Naive thymus-derived CD4-positive, alpha-beta T cell (primary cell): ENCODE measurements around the gene PADI1. TPM values are rescaled to one million over a fixed set of nuclear protein-coding genes. Genes with fewer than 3 reads are reported as not detected.

Experiments
- ATAC-seq: fragments of 150-1000 bp; cut with Tn5 transposase; 2 replicates; pipeline ENCODE4 v1.10.0; 2021; ENCODE audit warnings: mild to moderate bottlenecking, moderate library complexity
- CTCF ChIA-PET: fragments of 350-600 bp; sonication (Branson Sonifier 250); formaldehyde crosslinking; loops from one replicate; lab custom pipeline; 2021; ENCODE audit warnings: antibody characterized with exemption; lab: Charles Lee
- POLR2A ChIA-PET: fragments of 350-600 bp; sonication (Branson Sonifier 250); formaldehyde crosslinking; loops from one replicate; lab custom pipeline; 2021; ENCODE audit warnings: antibody characterized with exemption, inconsistent platforms; lab: Charles Lee
- DNase-seq, 9 donors: peaks; one replicate each; pipeline versions ENCODE4 v3.0.0 to v3.0.0-alpha.2; 2020 to 2022; ENCODE audit warnings: mixed read lengths in 1 of 9
- H3K27ac ChIP-seq: one replicate; pipeline ENCODE4 v1.7.0; 2013; ENCODE audit warnings: mild to moderate bottlenecking, low read depth, low read length, moderate library complexity
- H3K27me3 ChIP-seq, 2 donors: one replicate each; pipeline ENCODE4 v1.7.0; 2013; ENCODE audit warnings: low read length in 2 of 2, mild to moderate bottlenecking in 2 of 2, moderate library complexity in 2 of 2; ENCODE audit not compliant: control insufficient read depth in 2 of 2, insufficient read depth in 2 of 2
- H3K36me3 ChIP-seq, 3 experiments: 1 replicate in 2 of 3; 2 replicates in 1 of 3; pipeline ENCODE4 v1.7.0; 2013; ENCODE audit warnings: low read length in 3 of 3, mild to moderate bottlenecking in 3 of 3, moderate library complexity in 1 of 3; ENCODE audit not compliant: insufficient read depth in 3 of 3, control insufficient read depth in 2 of 3
- H3K4me1 ChIP-seq, 2 donors: one replicate each; pipeline ENCODE4 v1.7.0; 2013; ENCODE audit warnings: low read length in 2 of 2, mild to moderate bottlenecking in 2 of 2, moderate library complexity in 1 of 2; ENCODE audit not compliant: control insufficient read depth in 2 of 2, insufficient read depth in 2 of 2
- H3K4me3 ChIP-seq: 2 replicates; pipeline ENCODE4 v1.7.0; 2013; ENCODE audit warnings: mild to moderate bottlenecking, low read length
- H3K9me3 ChIP-seq, 3 experiments: 1 replicate in 2 of 3; 2 replicates in 1 of 3; pipeline ENCODE4 v1.7.0; 2013; ENCODE audit warnings: low read length in 3 of 3; ENCODE audit not compliant: control insufficient read depth in 2 of 3
- H3K27ac Mint-ChIP-seq, 9 donors: one replicate each; pipeline ENCODE4 v1.8.0; 2020 to 2022; ENCODE audit warnings: mixed read lengths in 9 of 9, mild to moderate bottlenecking in 8 of 9, moderate library complexity in 5 of 9, inconsistent platforms in 2 of 9
- H3K27me3 Mint-ChIP-seq, 5 donors: one replicate each; pipeline ENCODE4 v1.8.0; 2021 to 2022; ENCODE audit warnings: mixed read lengths in 5 of 5, mild to moderate bottlenecking in 1 of 5
- H3K36me3 Mint-ChIP-seq, 5 donors: one replicate each; pipeline ENCODE4 v1.8.0; 2020 to 2022; ENCODE audit warnings: mixed read lengths in 5 of 5, mild to moderate bottlenecking in 3 of 5, inconsistent platforms in 1 of 5
- H3K4me1 Mint-ChIP-seq, 7 donors: one replicate each; pipeline ENCODE4 v1.8.0; 2020 to 2022; ENCODE audit warnings: mixed read lengths in 7 of 7, mild to moderate bottlenecking in 3 of 7, inconsistent platforms in 1 of 7
- H3K4me3 Mint-ChIP-seq, 10 donors: one replicate each; pipeline ENCODE4 v1.8.0; 2020 to 2022; ENCODE audit warnings: mild to moderate bottlenecking in 10 of 10, mixed read lengths in 10 of 10, moderate library complexity in 6 of 10, inconsistent platforms in 2 of 10
- H3K9me3 Mint-ChIP-seq, 11 donors: one replicate each; pipeline ENCODE4 v1.8.0; 2020 to 2022; ENCODE audit warnings: mixed read lengths in 11 of 11, mild to moderate bottlenecking in 4 of 11, inconsistent platforms in 1 of 11, moderate library complexity in 1 of 11
- intact Hi-C, 2 donors: fragments of 100-400 bp; cut with micrococcal nuclease; formaldehyde crosslinking; loops; one replicate each; pipeline ENCODE4 v1.15.1; 2023
- polyA plus RNA-seq, 2 donors: library from polyadenylated mRNA; unstranded; fragments of 300-500 nt; fragmentation: Illumina TruSeq; gene quantifications; one replicate each; pipeline ENCODE4 v1.2.3, GENCODE V29; 2021
- total RNA-seq, 6 experiments: library from RNA in 5 of 6; stranded (reverse) in 5 of 6; gene quantifications; 1 replicate in 5 of 6; 2 replicates in 1 of 6; pipeline ENCODE4 v1.2.3 and lab custom pipeline; 2021 to 2026

Gene PADI1
- total and polyA plus RNA-seq, 7 experiments from 2014 or later, result not detected

GRCh38 chr1:17281775-17282181, 76.8 kb downstream of the PADI1 start:
- Mint-ChIP-seq H3K27ac (peak overlapping the region in 1 of 9 donors; percentile 7), H3K4me3 (no peak overlapping the region), H3K9me3 (no peaks in the 10 kb centered on the region), H3K27me3 (peaks cover 0 to 33% (median 6%) of the 10 kb centered on the region in 5 donors), H3K4me1 (peaks cover 0 to 7% (median 5%) of the 10 kb centered on the region in 7 donors), H3K36me3 (no peaks in the 10 kb centered on the region)
- intact Hi-C loops, result no loop called here
- DNase-seq (no peak), ATAC-seq (peak; percentile 71)
- ChIA-PET CTCF (no interaction called here), POLR2A (no interaction called here)
- no peak overlapping the region for H3K4me3 ChIP-seq
- no peaks in the 10 kb centered on the region for H3K27me3 ChIP-seq
- H3K4me1 ChIP-seq, result no peaks in the 10 kb centered on the region
- H3K36me3 ChIP-seq, result no peaks in the 10 kb centered on the region
- no peak overlapping the region for H3K27ac ChIP-seq
- no peaks in the 10 kb centered on the region for H3K9me3 ChIP-seq

GRCh38 chr1:17282836-17283235, 77.9 kb downstream of the PADI1 start:
- H3K4me3 Mint-ChIP-seq, result no peak overlapping the region
- H3K4me1 ChIP-seq, result no peaks in the 10 kb centered on the region
- ATAC-seq, result no peak
- H3K27me3 ChIP-seq, result no peaks in the 10 kb centered on the region
- H3K4me1 Mint-ChIP-seq, result peaks cover 0 to 7% (median 5%) of the 10 kb centered on the region in 7 donors
- H3K27ac Mint-ChIP-seq, result no peak overlapping the region
- POLR2A ChIA-PET, result no interaction called here
- H3K9me3 ChIP-seq, result no peaks in the 10 kb centered on the region
- CTCF ChIA-PET, result no interaction called here
- DNase-seq, result no peak
- peaks cover 0 to 29% (median 6%) of the 10 kb centered on the region in 5 donors for H3K27me3 Mint-ChIP-seq
- intact Hi-C loops, result no loop called here
- H3K27ac ChIP-seq, result no peak overlapping the region
- H3K36me3 Mint-ChIP-seq, result no peaks in the 10 kb centered on the region
- no peaks in the 10 kb centered on the region for H3K9me3 Mint-ChIP-seq
- H3K36me3 ChIP-seq, result no peaks in the 10 kb centered on the region
- H3K4me3 ChIP-seq, result no peak overlapping the region

GRCh38 chr1:17286646-17287045, 81.7 kb downstream of the PADI1 start:
- intact Hi-C loops, result no loop called here
- POLR2A ChIA-PET, result no interaction called here
- H3K27ac Mint-ChIP-seq, result no peak overlapping the region
- H3K4me3 Mint-ChIP-seq, result no peak overlapping the region
- H3K36me3 Mint-ChIP-seq, result no peaks in the 10 kb centered on the region
- Histone ChIP-seq H3K36me3 (no peaks in the 10 kb centered on the region), H3K9me3 (no peaks in the 10 kb centered on the region), H3K4me1 (no peaks in the 10 kb centered on the region), H3K4me3 (no peak overlapping the region), H3K27me3 (no peaks in the 10 kb centered on the region), H3K27ac (no peak overlapping the region)
- ATAC-seq (no peak), DNase-seq (no peak)
- H3K27me3 Mint-ChIP-seq, result peaks cover 3 to 29% (median 10%) of the 10 kb centered on the region in 5 donors
- H3K4me1 Mint-ChIP-seq, result peaks cover 0 to 7% (median 5%) of the 10 kb centered on the region in 7 donors
- no peaks in the 10 kb centered on the region for H3K9me3 Mint-ChIP-seq
- CTCF ChIA-PET, result interaction anchor here (1.5 kb wide), 1 partner anchor 117 kb away, joined by 3 read pairs; no protein-coding TSS in a partner anchor

GRCh38 chr1:17287130-17287776, 82.3 kb downstream of the PADI1 start:
- ATAC-seq, result peak; percentile 18
- intact Hi-C loops, result no loop called here
- Histone ChIP-seq H3K27me3 (no peaks in the 10 kb centered on the region), H3K4me3 (no peak overlapping the region), H3K27ac (no peak overlapping the region), H3K9me3 (no peaks in the 10 kb centered on the region), H3K4me1 (no peaks in the 10 kb centered on the region), H3K36me3 (no peaks in the 10 kb centered on the region)
- POLR2A ChIA-PET, result no interaction called here
- no peak overlapping the region for H3K27ac Mint-ChIP-seq
- H3K4me3 Mint-ChIP-seq, result no peak overlapping the region
- H3K36me3 Mint-ChIP-seq, result no peaks in the 10 kb centered on the region
- CTCF ChIA-PET, result no interaction called here
- H3K27me3 Mint-ChIP-seq, result peaks cover 0 to 23% (median 10%) of the 10 kb centered on the region in 5 donors
- no peaks in the 10 kb centered on the region for H3K9me3 Mint-ChIP-seq
- peaks cover 0 to 1% (median 0%) of the 10 kb centered on the region in 7 donors for H3K4me1 Mint-ChIP-seq
- DNase-seq, result no peak

- Mint-ChIP-seq H3K9me3 (no peaks in the 10 kb centered on the region), H3K4me3 (no peak overlapping the region), H3K27me3 (peaks cover 0 to 25% (median 16%) of the 10 kb centered on the region in 5 donors), H3K36me3 (no peaks in the 10 kb centered on the region), H3K27ac (no peak overlapping the region), H3K4me1 (no peaks in the 10 kb centered on the region)
- ChIA-PET POLR2A (no interaction called here), CTCF (no interaction called here)
- ATAC-seq (no peak), DNase-seq (no peak)
- Histone ChIP-seq H3K4me1 (no peaks in the 10 kb centered on the region), H3K9me3 (no peaks in the 10 kb centered on the region), H3K4me3 (no peak overlapping the region), H3K27ac (no peak overlapping the region), H3K27me3 (no peaks in the 10 kb centered on the region), H3K36me3 (no peaks in the 10 kb centered on the region)
- intact Hi-C loops, result no loop called here
Observed at GRCh38 chr1:17289721-17290120, 84.8 kb downstream of the PADI1 start.

- no peaks in the 10 kb centered on the region for H3K27me3 ChIP-seq
- POLR2A ChIA-PET, result no interaction called here
- H3K36me3 ChIP-seq, result no peaks in the 10 kb centered on the region
- no peaks in the 10 kb centered on the region for H3K4me1 ChIP-seq
- intact Hi-C loops, result no loop called here
- H3K27ac Mint-ChIP-seq, result no peak overlapping the region
- no peaks in the 10 kb centered on the region for H3K4me1 Mint-ChIP-seq
- DNase-seq (no peak), ATAC-seq (no peak)
- H3K4me3 ChIP-seq, result no peak overlapping the region
- H3K9me3 ChIP-seq, result no peaks in the 10 kb centered on the region
- H3K4me3 Mint-ChIP-seq, result no peak overlapping the region
- no peaks in the 10 kb centered on the region for H3K9me3 Mint-ChIP-seq
- H3K27me3 Mint-ChIP-seq, result peaks cover 0 to 29% (median 13%) of the 10 kb centered on the region in 5 donors
- H3K36me3 Mint-ChIP-seq, result no peaks in the 10 kb centered on the region
- CTCF ChIA-PET, result no interaction called here
- no peak overlapping the region for H3K27ac ChIP-seq
Observed at GRCh38 chr1:17290553-17290952, 85.6 kb downstream of the PADI1 start.
